ENCODE data around the gene ATPAF1.
"Not testable (repeated sequence)": the region's sequence is repeated elsewhere in the genome, so short reads cannot be mapped to it uniquely, and the experiment has no call there.

The ATPAF1 gene

GRCh38 chr1:46679789-46680573, 11.8 kb upstream of the ATPAF1 start:
- no peak for DNase-seq

- no peak for DNase-seq
These were observed 9.2 kb upstream of the ATPAF1 start for GRCh38 chr1:46677339-46677738.

GRCh38 chr1:46676531-46676930, 8.4 kb upstream of the ATPAF1 start:
- DNase-seq: no peak

- DNase-seq: peak; percentile 38
These were observed 7.6 kb upstream of the ATPAF1 start for GRCh38 chr1:46675549-46676314.

- no peak for DNase-seq
These were observed 5.6 kb upstream of the ATPAF1 start for GRCh38 chr1:46673749-46674182.

GRCh38 chr1:46672696-46673095, 4.5 kb upstream of the ATPAF1 start:
- DNase-seq: no peak

- no peak for DNase-seq
These were observed 3.4 kb upstream of the ATPAF1 start, which contains the start of gene TEX38 for GRCh38 chr1:46671554-46671953. TSS of gene TEX38 (plus strand) at chr1:46671854. CDS start at chr1:46671935, 81 bp downstream.

- DNase-seq: no peak
These were observed 2.0 kb upstream of the ATPAF1 start for GRCh38 chr1:46670134-46670533.

- no peak for DNase-seq
These were observed 2.2 kb downstream of the ATPAF1 start for GRCh38 chr1:46665983-46666382.

GRCh38 chr1:46662919-46663318, 5.2 kb downstream of the ATPAF1 start:
- DNase-seq: not testable (repeated sequence)

- not testable (repeated sequence) for DNase-seq
These were observed 8.0 kb downstream of the ATPAF1 start for GRCh38 chr1:46660116-46660515.

GRCh38 chr1:46659307-46659870, 8.8 kb downstream of the ATPAF1 start:
- no peak for DNase-seq

GRCh38 chr1:46657775-46658174, 10.4 kb downstream of the ATPAF1 start:
- no peak for DNase-seq

GRCh38 chr1:46656643-46657042, 11.5 kb downstream of the ATPAF1 start:
- DNase-seq: no peak

- DNase-seq: no peak
These were observed 12.3 kb downstream of the ATPAF1 start for GRCh38 chr1:46655848-46656247.

GRCh38 chr1:46654698-46655097, 13.5 kb downstream of the ATPAF1 start:
- DNase-seq: not testable (repeated sequence)

- no peak for DNase-seq
These were observed 14.2 kb downstream of the ATPAF1 start for GRCh38 chr1:46654012-46654411.

GRCh38 chr1:46653405-46653958, 14.7 kb downstream of the ATPAF1 start:
- DNase-seq: no peak

GRCh38 chr1:46652321-46653100, 15.7 kb downstream of the ATPAF1 start:
- DNase-seq: no peak

- DNase-seq: not testable (repeated sequence)
These were observed 17.0 kb downstream of the ATPAF1 start for GRCh38 chr1:46651152-46651551.

- DNase-seq: no peak
These were observed 17.7 kb downstream of the ATPAF1 start for GRCh38 chr1:46650491-46650890.

- no peak for DNase-seq
These were observed 18.4 kb downstream of the ATPAF1 start for GRCh38 chr1:46649764-46650163.

GRCh38 chr1:46647611-46648010, 20.6 kb downstream of the ATPAF1 start:
- no peak for DNase-seq

Measured in CD4-positive, alpha-beta T cell treated with Interleukin-4 for 4 hours (primary cell).